Liver (tissue), 9 donors: ENCODE measurements around the gene EIF4G2. TPM values are rescaled to one million over a fixed set of nuclear protein-coding genes. Genes with fewer than 3 reads are reported as not detected.

Experiments
- DNase-seq: peaks from one replicate; pipeline ENCODE4 v3.0.0-alpha.2; 2017; ENCODE audit warnings: low spot score
- H3K27ac ChIP-seq, 2 donors: one replicate each; pipeline ENCODE4 v1.7.0; 2013; ENCODE audit warnings: inconsistent platforms in 2 of 2, low read length in 2 of 2, control low read depth in 1 of 2, low read depth in 1 of 2, mild to moderate bottlenecking in 1 of 2
- H3K27me3 ChIP-seq, 4 donors: one replicate each; pipeline versions ENCODE4 v1.6.1 to v1.7.0; 2013; ENCODE audit warnings: low read length in 3 of 4, inconsistent platforms in 1 of 4, mild to moderate bottlenecking in 1 of 4, moderate library complexity in 1 of 4; ENCODE audit not compliant: control insufficient read depth in 4 of 4, insufficient read depth in 4 of 4
- H3K36me3 ChIP-seq, 4 donors: one replicate each; pipeline versions ENCODE4 v1.6.1 to v1.7.0; 2013; ENCODE audit warnings: low read length in 3 of 4, mild to moderate bottlenecking in 3 of 4, low read depth in 1 of 4, moderate library complexity in 1 of 4; ENCODE audit not compliant: control insufficient read depth in 4 of 4, insufficient read depth in 3 of 4
- H3K4me1 ChIP-seq, 4 donors: one replicate each; pipeline versions ENCODE4 v1.6.1 to v1.7.0; 2013; ENCODE audit warnings: low read length in 3 of 4, mild to moderate bottlenecking in 3 of 4, moderate library complexity in 1 of 4; ENCODE audit not compliant: control insufficient read depth in 4 of 4, insufficient read depth in 4 of 4
- H3K4me3 ChIP-seq, 3 donors: one replicate each; pipeline versions ENCODE4 v1.6.1 to v1.7.0; 2013; ENCODE audit warnings: low read length in 3 of 3, control low read depth in 1 of 3, low read depth in 1 of 3, mild to moderate bottlenecking in 1 of 3
- H3K9ac ChIP-seq, 2 donors: one replicate each; pipeline ENCODE4 v1.7.0; 2013; ENCODE audit warnings: low read length in 2 of 2, mild to moderate bottlenecking in 2 of 2, moderate library complexity in 2 of 2, control low read depth in 1 of 2, low read depth in 1 of 2
- H3K9me3 ChIP-seq, 4 donors: one replicate each; pipeline versions ENCODE4 v1.6.1 to v1.7.0; 2013; ENCODE audit warnings: low read length in 3 of 4; ENCODE audit not compliant: control insufficient read depth in 4 of 4
- ATF3 ChIP-seq: IDR thresholded peaks from 2 replicates; pipeline ENCODE4 v1.6.1; 2016; ENCODE audit warnings: antibody characterized with exemption
- CTCF ChIP-seq: fragments of 150-350 bp; IDR thresholded peaks from 2 replicates; pipeline ENCODE4 v1.5.1; 2017; ENCODE audit warnings: improper control_type of control experiment, low read depth, low read length; ENCODE audit not compliant: missing input control
- EGR1 ChIP-seq, 2 donors: IDR thresholded peaks; 2 replicates each; pipeline ENCODE4 v1.6.1; 2016 to 2018; ENCODE audit warnings: antibody characterized with exemption in 2 of 2, low read depth in 2 of 2
- FOXA2 ChIP-seq: IDR thresholded peaks from 2 replicates; pipeline ENCODE4 v1.6.1; 2016; ENCODE audit warnings: antibody characterized with exemption
- GABPA ChIP-seq, 2 donors: IDR thresholded peaks in 1 of 2; conservative IDR thresholded peaks in 1 of 2; 2 replicates each; pipeline ENCODE4 v1.6.1; 2016; ENCODE audit warnings: antibody characterized with exemption in 2 of 2, mild to moderate bottlenecking in 1 of 2, moderate library complexity in 1 of 2
- HNF4A ChIP-seq, 2 donors: conservative IDR thresholded peaks; 2 replicates each; pipeline ENCODE4 v1.6.1; 2016; ENCODE audit warnings: antibody characterized with exemption in 2 of 2, mild to moderate bottlenecking in 2 of 2
- HNF4G ChIP-seq: IDR thresholded peaks from 2 replicates; pipeline ENCODE4 v1.6.1; 2016; ENCODE audit warnings: antibody characterized with exemption
- JUND ChIP-seq, 2 donors: IDR thresholded peaks; 2 replicates each; pipeline ENCODE4 v1.6.1; 2016; ENCODE audit warnings: antibody characterized with exemption in 2 of 2
- MAX ChIP-seq: IDR thresholded peaks from 2 replicates; pipeline ENCODE4 v1.6.1; 2016; ENCODE audit warnings: antibody characterized with exemption
- NR2F2 ChIP-seq: IDR thresholded peaks from 2 replicates; pipeline ENCODE4 v1.6.1; 2016; ENCODE audit warnings: antibody characterized with exemption
- RAD21 ChIP-seq, 2 donors: IDR thresholded peaks; 2 replicates each; pipeline ENCODE4 v1.6.1; 2016; ENCODE audit warnings: antibody characterized with exemption in 2 of 2, mild to moderate bottlenecking in 2 of 2
- REST ChIP-seq: IDR thresholded peaks from 2 replicates; pipeline ENCODE4 v1.6.1; 2016; ENCODE audit warnings: antibody characterized with exemption, mild to moderate bottlenecking
- RXRA ChIP-seq, 2 donors: IDR thresholded peaks; 2 replicates each; pipeline ENCODE4 v1.6.1; 2017 to 2018; ENCODE audit warnings: antibody characterized with exemption in 2 of 2, mild to moderate bottlenecking in 1 of 2
- SP1 ChIP-seq: IDR thresholded peaks from 2 replicates; pipeline ENCODE4 v1.6.1; 2018; ENCODE audit warnings: antibody characterized with exemption, mild to moderate bottlenecking
- TAF1 ChIP-seq: conservative IDR thresholded peaks from 2 replicates; pipeline ENCODE4 v1.6.1; 2016; ENCODE audit warnings: antibody characterized with exemption, mild to moderate bottlenecking
- YY1 ChIP-seq: IDR thresholded peaks from 2 replicates; pipeline ENCODE4 v1.6.1; 2016; ENCODE audit warnings: antibody characterized with exemption, mild to moderate bottlenecking
- ZBTB33 ChIP-seq: IDR thresholded peaks from 2 replicates; pipeline ENCODE4 v1.6.1; 2016; ENCODE audit warnings: antibody characterized with exemption
- WGBS: extraction: QIAGEN DNeasy Blood & Tissue Kit; methylation state at CpG from one replicate; pipeline ENCODE4 v1.1.7; 2013; 5-methylcytosine and 5-hydroxymethylcytosine counted together
- polyA plus RNA-seq, 2 donors: library from polyadenylated mRNA; stranded (reverse) in 1 of 2; unstranded in 1 of 2; fragments of 200-250 nt in 1 of 2; fragments of >200 nt in 1 of 2; fragmentation: Nextera tagmentation in 1 of 2; extraction: Ambion mirVana in 1 of 2; gene quantifications; one replicate each; pipeline versions ENCODE4 v1.2.1 to v1.2.3, GENCODE V29; 2013 to 2015
- total RNA-seq, 2 donors: library from RNA; depleted of rRNA; stranded (reverse); fragments of >200 nt; gene quantifications; one replicate each; pipeline ENCODE4 v1.2.3, GENCODE V29; 2014
- donor health status: healthy.
- donor health status: healthy.
- donor health status: healthy.
- donor health status: healthy.
- donor health status: healthy.

EIF4G2 gene
- total and polyA plus RNA-seq, 4 donors: 126 to 268 (median 209) TPM

GRCh38 chr11:10780040-10780439 is 28.7 kb downstream of the EIF4G2 start:
- Histone ChIP-seq H3K27ac (no peak overlapping the region), H3K36me3 (peaks cover 8 to 31% (median 26%) of the 10 kb centered on the region in 4 donors), H3K9me3 (no peaks in the 10 kb centered on the region), H3K9ac (no peak overlapping the region), H3K4me1 (peaks cover 1 to 13% (median 8%) of the 10 kb centered on the region in 4 donors), H3K4me3 (no peak overlapping the region), H3K27me3 (no peaks in the 10 kb centered on the region)
- TF ChIP-seq RAD21 (IDR thresholded peaks at IDR 0.05) (no peak), RXRA (IDR thresholded peaks at IDR 0.05) (no peak), CTCF (no peak), GABPA (IDR thresholded peaks at IDR 0.05 in 1 of 2, conservative IDR thresholded peaks at IDR 0.05 in 1 of 2) (no peak), FOXA2 (no peak), ATF3 (no peak), MAX (no peak), ZBTB33 (no peak), REST (no peak), NR2F2 (no peak), HNF4G (no peak), HNF4A (conservative IDR thresholded peaks at IDR 0.05) (no peak), EGR1 (IDR thresholded peaks at IDR 0.05; ENCODE audit: low read depth in 2 of 2) (no peak)
- no peak for DNase-seq
- WGBS: 95% methylated on average over 2 of the region's 2 CpGs

GRCh38 chr11:10779086-10779485 is 29.6 kb downstream of the EIF4G2 start:
- Histone ChIP-seq H3K4me1 (peaks cover 1 to 13% (median 8%) of the 10 kb centered on the region in 4 donors), H3K36me3 (peaks cover 12 to 41% (median 34%) of the 10 kb centered on the region in 4 donors), H3K4me3 (no peak overlapping the region), H3K27me3 (no peaks in the 10 kb centered on the region), H3K27ac (no peak overlapping the region), H3K9me3 (no peaks in the 10 kb centered on the region), H3K9ac (no peak overlapping the region)
- no peak for TF ChIP-seq REST
- TF ChIP-seq TAF1: no peak
- no peak for TF ChIP-seq CTCF
- no peak for TF ChIP-seq SP1
- TF ChIP-seq FOXA2: no peak
- TF ChIP-seq HNF4G: no peak
- TF ChIP-seq GABPA (IDR thresholded peaks at IDR 0.05 in 1 of 2, conservative IDR thresholded peaks at IDR 0.05 in 1 of 2): no peak
- TF ChIP-seq RAD21 (IDR thresholded peaks at IDR 0.05): no peak
- no peak for TF ChIP-seq EGR1 (IDR thresholded peaks at IDR 0.05; ENCODE audit: low read depth in 2 of 2)
- no peak for TF ChIP-seq YY1
- TF ChIP-seq JUND (IDR thresholded peaks at IDR 0.05): no peak
- TF ChIP-seq HNF4A (conservative IDR thresholded peaks at IDR 0.05): no peak
- no peak for TF ChIP-seq MAX
- no peak for DNase-seq
- 77% methylated on average over 1 of the region's 1 CpG for WGBS
